Lower leg skin (tissue), 3 donors: ENCODE measurements around the gene IMPACT.

Source experiments
- POLR2A ChIP-seq, 2 donors: fragments of 450-650 bp; IDR thresholded peaks; one replicate each; pipeline ENCODE4 v1.6.1; 2016 to 2017; ENCODE audit warnings: antibody characterized with exemption in 2 of 2, mild to moderate bottlenecking in 1 of 2, moderate library complexity in 1 of 2
- TF ChIP-seq, protein P1 (sequence below), 3 donors: fragments of 450-650 bp; IDR thresholded peaks; one replicate each; pipeline ENCODE4 v1.5.1; 2016; ENCODE audit warnings: antibody characterized with exemption in 3 of 3, mild to moderate bottlenecking in 3 of 3, moderate library complexity in 2 of 3

DNA sequence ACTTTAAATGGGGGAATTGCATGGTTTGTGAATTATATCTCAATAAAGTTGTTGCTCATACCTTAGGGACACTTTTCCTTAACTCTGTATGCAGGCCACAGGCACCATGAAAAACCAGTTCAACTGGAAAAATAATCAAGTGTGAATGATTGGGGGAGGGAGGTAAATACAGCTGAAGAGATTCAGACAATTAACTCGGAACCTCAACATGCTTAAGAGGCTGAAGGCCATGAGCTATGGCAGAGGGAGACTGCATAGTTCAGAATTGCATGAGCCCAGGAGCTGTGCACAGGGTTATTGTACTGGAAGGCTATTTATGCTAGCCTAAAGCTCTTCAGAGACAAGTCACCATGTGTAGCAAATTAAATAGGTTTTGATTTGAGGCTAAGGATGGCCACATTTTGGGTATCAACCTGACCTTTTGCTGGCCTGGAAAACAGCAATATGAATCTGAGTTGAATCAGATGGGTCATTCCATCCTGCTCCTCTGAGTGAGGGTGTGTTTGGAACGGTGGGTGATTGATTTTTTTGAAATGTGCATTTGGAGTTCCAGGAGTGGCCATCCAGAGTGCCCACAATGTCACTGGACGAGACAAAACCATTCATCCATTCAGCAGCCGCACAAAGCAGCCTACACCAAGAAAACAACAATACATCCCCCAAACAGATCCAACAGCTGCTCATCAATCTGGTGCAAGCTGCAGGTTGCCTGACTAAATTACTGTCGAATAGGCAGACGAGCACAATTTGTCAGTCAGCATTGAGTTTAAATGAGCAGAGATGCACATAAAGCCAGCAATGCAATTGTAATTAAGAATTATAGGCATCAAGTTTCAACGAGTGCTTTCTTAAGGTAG, 76.4 kb downstream of the IMPACT start:
- TF ChIP-seq, protein P1, sequence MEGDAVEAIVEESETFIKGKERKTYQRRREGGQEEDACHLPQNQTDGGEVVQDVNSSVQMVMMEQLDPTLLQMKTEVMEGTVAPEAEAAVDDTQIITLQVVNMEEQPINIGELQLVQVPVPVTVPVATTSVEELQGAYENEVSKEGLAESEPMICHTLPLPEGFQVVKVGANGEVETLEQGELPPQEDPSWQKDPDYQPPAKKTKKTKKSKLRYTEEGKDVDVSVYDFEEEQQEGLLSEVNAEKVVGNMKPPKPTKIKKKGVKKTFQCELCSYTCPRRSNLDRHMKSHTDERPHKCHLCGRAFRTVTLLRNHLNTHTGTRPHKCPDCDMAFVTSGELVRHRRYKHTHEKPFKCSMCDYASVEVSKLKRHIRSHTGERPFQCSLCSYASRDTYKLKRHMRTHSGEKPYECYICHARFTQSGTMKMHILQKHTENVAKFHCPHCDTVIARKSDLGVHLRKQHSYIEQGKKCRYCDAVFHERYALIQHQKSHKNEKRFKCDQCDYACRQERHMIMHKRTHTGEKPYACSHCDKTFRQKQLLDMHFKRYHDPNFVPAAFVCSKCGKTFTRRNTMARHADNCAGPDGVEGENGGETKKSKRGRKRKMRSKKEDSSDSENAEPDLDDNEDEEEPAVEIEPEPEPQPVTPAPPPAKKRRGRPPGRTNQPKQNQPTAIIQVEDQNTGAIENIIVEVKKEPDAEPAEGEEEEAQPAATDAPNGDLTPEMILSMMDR (IDR thresholded peaks at IDR 0.05), result no peak
- TF ChIP-seq POLR2A (IDR thresholded peaks at IDR 0.05), result no peak
